ENCODE data around the gene CCDC18. TPM values are rescaled to one million over a fixed set of nuclear protein-coding genes. Genes with fewer than 3 reads are reported as not detected.

CCDC18 gene
- total RNA-seq, 1 donor from 2014 or later = 7.2 TPM

Other genes starting within 250 kb of the CCDC18 start
- 6.6 TPM for gene DIPK1A, start 219.3 kb upstream of the CCDC18 start, total RNA-seq
- 27.8 TPM for gene MTF2, start 101.4 kb upstream of the CCDC18 start, total RNA-seq
- gene TMED5, start 311 bp upstream of the CCDC18 start, total RNA-seq = 40.5 TPM
- gene DR1, start 165.2 kb downstream of the CCDC18 start, total RNA-seq = 38.7 TPM

All from sciatic nerve (tissue), 1 donor.